ENCODE data around the gene LHFPL6.

The LHFPL6 gene

GRCh38 chr13:39376076-39376475 lies 226.9 kb downstream of the LHFPL6 start:
- Histone ChIP-seq H3K23ac (ENCODE audit: low read depth, low read length, poor library complexity) (no peak overlapping the region), H2AK5ac (ENCODE audit: low read depth, low read length) (no peak overlapping the region), H3K9me3 (replicated peaks in 1 of 2; ENCODE audit: control insufficient read depth in 2 of 2, insufficient read depth in 1 of 2, low read depth in 1 of 2, low read length in 2 of 2) (peaks cover 0 to 19% of the 10 kb centered on the region in 2 donors), H3K14ac (ENCODE audit: low read length) (no peak overlapping the region), H3K79me1 (ENCODE audit: low read depth, low read length) (no peaks in the 10 kb centered on the region), H3K4me3 (ENCODE audit: low read length in 2 of 2) (no peak overlapping the region), H2BK5ac (ENCODE audit: low read length) (no peak overlapping the region), H3K4me1 (ENCODE audit: control insufficient read depth in 2 of 2, insufficient read depth in 1 of 2, low read depth in 1 of 2, low read length in 2 of 2) (peaks cover 0 to 9% of the 10 kb centered on the region in 2 donors), H3K36me3 (replicated peaks in 1 of 2; ENCODE audit: control insufficient read depth in 2 of 2, insufficient read depth in 2 of 2, low read length in 2 of 2) (peaks cover 0 to 31% of the 10 kb centered on the region in 2 donors), H2AFZ (ENCODE audit: low read length) (no peak overlapping the region), H2BK15ac (ENCODE audit: low read length) (no peak overlapping the region), H3K4me2 (ENCODE audit: insufficient read depth, low read length, poor library complexity, severe bottlenecking) (no peak overlapping the region), H3K9ac (ENCODE audit: low read depth, low read length, poor library complexity) (no peak overlapping the region), H4K91ac (ENCODE audit: low read depth, low read length, poor library complexity) (no peak overlapping the region), H3K4ac (ENCODE audit: low read length) (no peak overlapping the region), H2BK120ac (ENCODE audit: low read depth, low read length) (no peak overlapping the region), H3K27me3 (ENCODE audit: control insufficient read depth in 3 of 3, insufficient read depth in 3 of 3, low read depth in 1 of 3, low read length in 3 of 3) (no peaks in the 10 kb centered on the region), H2BK12ac (ENCODE audit: low read length) (no peak overlapping the region), H4K8ac (ENCODE audit: low read depth, low read length) (no peak overlapping the region), H3K27ac (replicated peaks; ENCODE audit: low read length) (no peak overlapping the region), H3K18ac (ENCODE audit: low read length) (no peak overlapping the region)
- no peak for DNase-seq (ENCODE audit: low spot score)

GRCh38 chr13:39375601-39376000 lies 227.4 kb downstream of the LHFPL6 start:
- peaks cover 0 to 9% of the 10 kb centered on the region in 2 donors for H3K4me1 ChIP-seq (ENCODE audit: control insufficient read depth in 2 of 2, insufficient read depth in 1 of 2, low read depth in 1 of 2, low read length in 2 of 2)
- H3K4me2 ChIP-seq (ENCODE audit: insufficient read depth, low read length, poor library complexity, severe bottlenecking): no peak overlapping the region
- no peak for DNase-seq (ENCODE audit: low spot score)
- no peak overlapping the region for H2BK15ac ChIP-seq (ENCODE audit: low read length)
- H3K36me3 ChIP-seq (replicated peaks in 1 of 2; ENCODE audit: control insufficient read depth in 2 of 2, insufficient read depth in 2 of 2, low read length in 2 of 2): peaks cover 0 to 31% of the 10 kb centered on the region in 2 donors
- H3K9ac ChIP-seq (ENCODE audit: low read depth, low read length, poor library complexity): no peak overlapping the region
- no peak overlapping the region for H3K4me3 ChIP-seq (ENCODE audit: low read length in 2 of 2)
- H3K14ac ChIP-seq (ENCODE audit: low read length): no peak overlapping the region
- H3K23ac ChIP-seq (ENCODE audit: low read depth, low read length, poor library complexity): no peak overlapping the region
- H2BK120ac ChIP-seq (ENCODE audit: low read depth, low read length): no peak overlapping the region
- no peaks in the 10 kb centered on the region for H3K27me3 ChIP-seq (ENCODE audit: control insufficient read depth in 3 of 3, insufficient read depth in 3 of 3, low read depth in 1 of 3, low read length in 3 of 3)
- H4K91ac ChIP-seq (ENCODE audit: low read depth, low read length, poor library complexity): no peak overlapping the region
- no peak overlapping the region for H2BK12ac ChIP-seq (ENCODE audit: low read length)
- no peak overlapping the region for H3K27ac ChIP-seq (replicated peaks; ENCODE audit: low read length)
- H4K8ac ChIP-seq (ENCODE audit: low read depth, low read length): no peak overlapping the region
- no CpG with 5 or more reads among the region's 3 CpGs for WGBS, 2 donors (ENCODE audit: extremely low coverage in 2 of 2, insufficient read length in 2 of 2, insufficient replicate concordance in 1 of 2)
- no peak overlapping the region for H3K4ac ChIP-seq (ENCODE audit: low read length)
- no peaks in the 10 kb centered on the region for H3K79me1 ChIP-seq (ENCODE audit: low read depth, low read length)
- no peak overlapping the region for H2AK5ac ChIP-seq (ENCODE audit: low read depth, low read length)
- H2BK5ac ChIP-seq (ENCODE audit: low read length): no peak overlapping the region
- peaks cover 0 to 15% of the 10 kb centered on the region in 2 donors for H3K9me3 ChIP-seq (replicated peaks in 1 of 2; ENCODE audit: control insufficient read depth in 2 of 2, insufficient read depth in 1 of 2, low read depth in 1 of 2, low read length in 2 of 2)
- no peak overlapping the region for H3K18ac ChIP-seq (ENCODE audit: low read length)
- H2AFZ ChIP-seq (ENCODE audit: low read length): no peak overlapping the region

DNA sequence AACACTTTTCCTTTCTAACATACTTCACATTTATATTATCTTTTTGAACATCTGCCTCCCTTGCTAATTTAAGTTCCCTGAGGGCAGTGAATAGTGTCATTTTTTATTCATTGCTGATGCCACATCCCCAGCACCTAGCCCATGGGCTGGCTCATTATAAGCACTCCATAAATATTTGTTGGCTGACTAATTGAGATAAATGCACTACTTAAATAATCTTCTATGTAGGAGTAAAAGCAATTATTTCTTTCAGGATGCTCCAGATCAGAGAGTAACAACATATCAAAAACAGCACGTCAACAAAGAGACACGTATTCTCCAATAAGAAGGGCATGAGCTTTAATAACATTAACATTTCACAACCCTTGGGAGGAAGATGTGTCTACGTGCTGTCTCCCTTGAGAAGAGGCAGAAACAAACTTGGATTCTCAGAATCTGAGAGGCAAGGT lies 228.2 kb downstream of the LHFPL6 start:
- H2BK15ac ChIP-seq (ENCODE audit: low read length): no peak overlapping the region
- no peak overlapping the region for H3K4me3 ChIP-seq (ENCODE audit: low read length in 2 of 2)
- no peak overlapping the region for H3K27ac ChIP-seq (replicated peaks; ENCODE audit: low read length)
- no peak overlapping the region for H3K14ac ChIP-seq (ENCODE audit: low read length)
- no peak overlapping the region for H4K91ac ChIP-seq (ENCODE audit: low read depth, low read length, poor library complexity)
- no peak overlapping the region for H3K4me2 ChIP-seq (ENCODE audit: insufficient read depth, low read length, poor library complexity, severe bottlenecking)
- H3K23ac ChIP-seq (ENCODE audit: low read depth, low read length, poor library complexity): no peak overlapping the region
- H3K79me1 ChIP-seq (ENCODE audit: low read depth, low read length): no peaks in the 10 kb centered on the region
- no peak overlapping the region for H2BK12ac ChIP-seq (ENCODE audit: low read length)
- H3K9ac ChIP-seq (ENCODE audit: low read depth, low read length, poor library complexity): no peak overlapping the region
- H2BK5ac ChIP-seq (ENCODE audit: low read length): no peak overlapping the region
- H3K36me3 ChIP-seq (replicated peaks in 1 of 2; ENCODE audit: control insufficient read depth in 2 of 2, insufficient read depth in 2 of 2, low read length in 2 of 2): peaks cover 0 to 31% of the 10 kb centered on the region in 2 donors
- H4K8ac ChIP-seq (ENCODE audit: low read depth, low read length): no peak overlapping the region
- H3K18ac ChIP-seq (ENCODE audit: low read length): no peak overlapping the region
- peaks cover 0 to 9% of the 10 kb centered on the region in 2 donors for H3K9me3 ChIP-seq (replicated peaks in 1 of 2; ENCODE audit: control insufficient read depth in 2 of 2, insufficient read depth in 1 of 2, low read depth in 1 of 2, low read length in 2 of 2)
- H2BK120ac ChIP-seq (ENCODE audit: low read depth, low read length): no peak overlapping the region
- peaks cover 0 to 9% of the 10 kb centered on the region in 2 donors for H3K4me1 ChIP-seq (ENCODE audit: control insufficient read depth in 2 of 2, insufficient read depth in 1 of 2, low read depth in 1 of 2, low read length in 2 of 2)
- no peak overlapping the region for H3K4ac ChIP-seq (ENCODE audit: low read length)
- no peaks in the 10 kb centered on the region for H3K27me3 ChIP-seq (ENCODE audit: control insufficient read depth in 3 of 3, insufficient read depth in 3 of 3, low read depth in 1 of 3, low read length in 3 of 3)
- no CpG with 5 or more reads among the region's 3 CpGs for WGBS, 2 donors (ENCODE audit: extremely low coverage in 2 of 2, insufficient read length in 2 of 2, insufficient replicate concordance in 1 of 2)
- no peak overlapping the region for H2AFZ ChIP-seq (ENCODE audit: low read length)
- no peak overlapping the region for H2AK5ac ChIP-seq (ENCODE audit: low read depth, low read length)
- DNase-seq (ENCODE audit: low spot score): no peak

DNA sequence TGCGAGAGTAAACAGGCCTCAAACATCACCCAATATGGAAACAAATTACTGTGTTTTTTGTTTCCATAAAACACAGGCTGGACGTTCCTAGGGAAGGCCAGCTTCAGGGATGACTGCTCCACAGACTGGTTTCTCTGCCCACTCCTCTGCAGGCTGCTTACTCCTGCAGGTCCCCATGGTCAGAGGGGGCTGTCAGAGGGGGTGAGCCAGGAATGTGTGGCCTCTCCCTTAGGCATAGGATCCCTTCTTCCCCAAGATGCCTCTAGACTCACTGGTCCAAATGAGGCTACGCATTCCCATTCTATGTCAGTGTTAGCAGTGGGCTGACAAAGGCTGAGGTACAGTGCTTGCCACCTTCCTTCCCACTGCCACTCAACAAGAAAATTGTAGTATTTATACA lies 229.8 kb downstream of the LHFPL6 start:
- no peak overlapping the region for H3K23ac ChIP-seq (ENCODE audit: low read depth, low read length, poor library complexity)
- H4K91ac ChIP-seq (ENCODE audit: low read depth, low read length, poor library complexity): no peak overlapping the region
- H3K4ac ChIP-seq (ENCODE audit: low read length): no peak overlapping the region
- H2BK12ac ChIP-seq (ENCODE audit: low read length): no peak overlapping the region
- H3K14ac ChIP-seq (ENCODE audit: low read length): no peak overlapping the region
- H4K8ac ChIP-seq (ENCODE audit: low read depth, low read length): no peak overlapping the region
- no peak overlapping the region for H2BK5ac ChIP-seq (ENCODE audit: low read length)
- H2AK5ac ChIP-seq (ENCODE audit: low read depth, low read length): no peak overlapping the region
- H3K4me3 ChIP-seq (ENCODE audit: low read length in 2 of 2): no peak overlapping the region
- peaks cover 0 to 27% of the 10 kb centered on the region in 2 donors for H3K36me3 ChIP-seq (replicated peaks in 1 of 2; ENCODE audit: control insufficient read depth in 2 of 2, insufficient read depth in 2 of 2, low read length in 2 of 2)
- no peaks in the 10 kb centered on the region for H3K27me3 ChIP-seq (ENCODE audit: control insufficient read depth in 3 of 3, insufficient read depth in 3 of 3, low read depth in 1 of 3, low read length in 3 of 3)
- peaks cover 0 to 9% of the 10 kb centered on the region in 2 donors for H3K4me1 ChIP-seq (ENCODE audit: control insufficient read depth in 2 of 2, insufficient read depth in 1 of 2, low read depth in 1 of 2, low read length in 2 of 2)
- H3K27ac ChIP-seq (replicated peaks; ENCODE audit: low read length): no peak overlapping the region
- no peak overlapping the region for H3K4me2 ChIP-seq (ENCODE audit: insufficient read depth, low read length, poor library complexity, severe bottlenecking)
- WGBS, 2 donors (ENCODE audit: extremely low coverage in 2 of 2, insufficient read length in 2 of 2, insufficient replicate concordance in 1 of 2): no CpG with 5 or more reads among the region's 3 CpGs
- no peak overlapping the region for H2BK15ac ChIP-seq (ENCODE audit: low read length)
- no peak for DNase-seq (ENCODE audit: low spot score)
- no peak overlapping the region for H3K18ac ChIP-seq (ENCODE audit: low read length)
- no peak overlapping the region for H3K9ac ChIP-seq (ENCODE audit: low read depth, low read length, poor library complexity)
- no peaks in the 10 kb centered on the region for H3K79me1 ChIP-seq (ENCODE audit: low read depth, low read length)
- H2BK120ac ChIP-seq (ENCODE audit: low read depth, low read length): no peak overlapping the region
- peaks cover 0 to 6% of the 10 kb centered on the region in 2 donors for H3K9me3 ChIP-seq (replicated peaks in 1 of 2; ENCODE audit: control insufficient read depth in 2 of 2, insufficient read depth in 1 of 2, low read depth in 1 of 2, low read length in 2 of 2)
- H2AFZ ChIP-seq (ENCODE audit: low read length): no peak overlapping the region

All from neuronal stem cell (in vitro differentiated cells).